ENCODE results near the gene ENAH.

DNA sequence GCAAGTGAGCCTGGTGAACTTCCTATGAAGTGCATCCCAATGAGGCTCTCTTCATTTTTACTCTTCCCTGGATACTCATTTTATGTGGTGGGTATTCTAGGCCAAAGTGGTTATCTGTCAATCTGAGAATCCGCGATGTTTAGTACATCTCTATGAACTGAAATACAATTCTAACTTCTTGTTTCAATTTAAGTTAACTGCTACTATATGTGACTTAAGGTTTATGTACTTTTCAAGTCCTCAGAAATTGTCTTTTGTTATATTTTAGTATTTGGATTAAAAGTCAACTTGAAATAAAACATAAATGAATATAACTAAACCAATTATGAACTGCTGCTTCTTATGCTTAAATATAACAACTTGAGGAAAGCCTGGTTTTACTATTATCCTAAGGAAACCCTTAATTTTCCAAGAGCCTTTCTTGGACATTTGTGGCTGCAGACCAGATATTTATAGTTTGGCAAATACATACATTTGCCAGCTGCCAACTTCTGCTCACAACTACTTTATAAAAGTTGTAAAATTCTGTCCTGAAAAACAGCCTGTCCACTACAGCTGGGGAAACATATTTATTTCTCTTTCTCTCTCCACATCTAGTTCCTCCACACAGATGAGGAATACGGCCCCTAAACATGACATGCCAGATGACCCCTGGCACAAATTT lies 60.4 kb downstream of the ENAH start:
- TF ChIP-seq, protein P1, sequence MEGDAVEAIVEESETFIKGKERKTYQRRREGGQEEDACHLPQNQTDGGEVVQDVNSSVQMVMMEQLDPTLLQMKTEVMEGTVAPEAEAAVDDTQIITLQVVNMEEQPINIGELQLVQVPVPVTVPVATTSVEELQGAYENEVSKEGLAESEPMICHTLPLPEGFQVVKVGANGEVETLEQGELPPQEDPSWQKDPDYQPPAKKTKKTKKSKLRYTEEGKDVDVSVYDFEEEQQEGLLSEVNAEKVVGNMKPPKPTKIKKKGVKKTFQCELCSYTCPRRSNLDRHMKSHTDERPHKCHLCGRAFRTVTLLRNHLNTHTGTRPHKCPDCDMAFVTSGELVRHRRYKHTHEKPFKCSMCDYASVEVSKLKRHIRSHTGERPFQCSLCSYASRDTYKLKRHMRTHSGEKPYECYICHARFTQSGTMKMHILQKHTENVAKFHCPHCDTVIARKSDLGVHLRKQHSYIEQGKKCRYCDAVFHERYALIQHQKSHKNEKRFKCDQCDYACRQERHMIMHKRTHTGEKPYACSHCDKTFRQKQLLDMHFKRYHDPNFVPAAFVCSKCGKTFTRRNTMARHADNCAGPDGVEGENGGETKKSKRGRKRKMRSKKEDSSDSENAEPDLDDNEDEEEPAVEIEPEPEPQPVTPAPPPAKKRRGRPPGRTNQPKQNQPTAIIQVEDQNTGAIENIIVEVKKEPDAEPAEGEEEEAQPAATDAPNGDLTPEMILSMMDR (IDR thresholded peaks at IDR 0.05), result no peak
- no peak for TF ChIP-seq POLR2A (IDR thresholded peaks at IDR 0.05)
